NCI-H460 (cell line): ENCODE measurements around the gene PLEKHA5. TPM values are rescaled to one million over a fixed set of nuclear protein-coding genes. Genes with fewer than 3 reads are reported as not detected.
"Not testable (repeated sequence)": the region's sequence is repeated elsewhere in the genome, so short reads cannot be mapped to it uniquely, and the experiment has no call there.

ENCODE experiments used
- DNase-seq: peaks from one replicate; pipeline ENCODE4 v3.0.0-alpha.2; 2016; ENCODE audit warnings: low read depth; ENCODE audit errors: extremely low read depth
- total RNA-seq: library from RNA; depleted of rRNA; stranded (reverse); fragments of >200 nt; shearing (Covaris generic); gene quantifications from 2 replicates; pipeline ENCODE4 v1.2.3, GENCODE V29; 2014

Gene PLEKHA5
- total RNA-seq, 1 experiment from 2014 or later = 53.9 TPM

DNA sequence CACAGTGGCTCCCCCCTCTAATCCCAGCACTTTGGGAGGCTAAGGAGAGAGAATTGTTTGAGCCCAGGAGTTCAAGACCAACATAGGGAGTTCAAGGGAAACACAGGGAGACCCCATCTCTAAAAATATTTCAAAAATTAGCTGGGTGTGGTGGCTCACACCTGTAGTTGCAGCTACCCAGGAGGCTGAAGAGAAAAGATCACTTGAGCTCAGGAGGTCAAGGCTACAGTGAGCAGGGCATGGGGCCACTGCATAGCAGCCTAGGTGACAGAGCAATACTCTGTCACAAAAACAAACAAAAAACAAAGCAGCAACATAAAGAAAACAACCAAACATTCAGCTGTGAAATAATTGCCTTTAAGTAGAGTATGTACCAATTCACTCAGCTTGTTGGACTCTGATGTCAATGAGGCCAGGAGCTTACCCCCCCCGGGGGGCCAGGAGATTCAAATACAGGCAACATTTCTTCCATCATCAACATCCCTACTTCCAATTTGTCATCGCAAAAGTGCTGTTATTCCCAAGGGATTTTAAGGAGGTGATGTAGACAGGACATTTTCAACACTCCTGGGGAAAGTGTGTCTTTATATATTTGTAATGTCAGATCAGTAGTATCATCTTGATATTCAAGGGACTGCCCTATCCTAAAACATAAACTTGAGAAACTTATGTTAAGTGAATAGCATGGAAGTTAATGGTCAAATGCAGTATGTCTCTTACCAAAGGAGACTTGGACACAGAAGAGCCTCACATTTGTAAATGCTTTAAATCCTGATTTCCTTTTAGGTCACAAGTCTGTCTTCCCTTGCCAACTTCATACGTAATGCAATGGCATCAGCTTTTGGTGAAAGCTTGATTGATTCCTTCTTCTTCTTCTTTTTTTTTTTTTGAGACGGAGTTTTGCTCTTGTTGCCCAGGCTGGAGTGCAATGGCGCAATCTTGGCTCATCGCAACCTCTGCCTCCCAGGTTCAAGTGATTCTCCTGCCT, 269.1 kb downstream of the PLEKHA5 start:
- DNase-seq = no peak

GRCh38 chr12:19400649-19401285, 271.2 kb downstream of the PLEKHA5 start:
- not testable (repeated sequence) for DNase-seq

DNA sequence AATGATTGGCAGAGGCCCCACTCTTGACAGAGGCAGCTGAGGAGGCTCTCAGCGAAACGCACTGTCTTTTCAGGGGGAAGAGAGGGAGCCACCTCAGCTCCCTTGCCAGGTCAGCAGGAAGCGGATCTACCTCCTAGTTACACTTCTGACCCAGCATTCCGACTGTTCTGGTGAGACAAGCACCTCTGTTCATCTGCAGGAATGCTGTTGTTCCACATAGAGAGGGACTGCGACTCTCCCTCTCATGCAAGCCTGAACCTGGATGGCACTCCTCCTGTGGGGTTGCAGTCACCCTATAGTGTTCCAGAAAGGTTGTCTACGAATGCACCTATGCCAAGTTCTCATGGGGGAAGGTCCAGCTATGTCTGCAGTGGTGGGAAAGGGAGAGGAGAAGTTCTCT, 272.7 kb downstream of the PLEKHA5 start:
- no peak for DNase-seq

DNA sequence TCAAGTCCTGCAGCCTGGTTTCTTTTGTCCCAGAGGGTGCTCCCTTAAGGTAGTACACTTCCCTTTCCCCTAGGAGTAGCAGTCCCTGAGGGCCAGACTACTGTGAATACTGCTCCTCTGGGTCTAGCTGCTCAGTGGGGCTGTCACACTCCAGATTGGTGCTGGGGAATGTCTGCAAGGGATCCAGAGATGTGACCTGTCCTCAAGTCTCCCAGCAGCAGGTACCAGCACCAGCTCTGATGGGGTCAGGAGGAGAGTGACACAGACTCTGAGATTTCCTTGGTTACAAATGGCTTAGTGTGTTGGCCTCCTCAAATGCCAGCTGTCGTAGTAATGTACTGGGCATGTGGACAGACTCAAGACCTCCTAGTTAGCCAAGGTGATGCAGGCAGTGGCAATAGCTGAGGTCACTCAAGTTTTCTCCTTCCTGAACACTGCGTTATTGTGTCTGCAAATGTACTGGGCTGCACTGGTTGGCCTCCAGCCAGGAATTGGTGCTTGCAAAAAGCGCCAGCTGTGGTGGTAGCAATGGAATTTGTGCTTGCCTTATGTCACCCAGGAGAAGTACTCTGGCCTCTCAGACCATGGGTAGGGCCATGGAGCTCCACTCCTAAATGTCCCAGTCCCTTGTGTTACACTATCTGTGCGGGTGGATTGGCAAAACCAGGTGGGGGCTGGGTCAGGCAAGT, 273.4 kb downstream of the PLEKHA5 start:
- no peak for DNase-seq

DNA sequence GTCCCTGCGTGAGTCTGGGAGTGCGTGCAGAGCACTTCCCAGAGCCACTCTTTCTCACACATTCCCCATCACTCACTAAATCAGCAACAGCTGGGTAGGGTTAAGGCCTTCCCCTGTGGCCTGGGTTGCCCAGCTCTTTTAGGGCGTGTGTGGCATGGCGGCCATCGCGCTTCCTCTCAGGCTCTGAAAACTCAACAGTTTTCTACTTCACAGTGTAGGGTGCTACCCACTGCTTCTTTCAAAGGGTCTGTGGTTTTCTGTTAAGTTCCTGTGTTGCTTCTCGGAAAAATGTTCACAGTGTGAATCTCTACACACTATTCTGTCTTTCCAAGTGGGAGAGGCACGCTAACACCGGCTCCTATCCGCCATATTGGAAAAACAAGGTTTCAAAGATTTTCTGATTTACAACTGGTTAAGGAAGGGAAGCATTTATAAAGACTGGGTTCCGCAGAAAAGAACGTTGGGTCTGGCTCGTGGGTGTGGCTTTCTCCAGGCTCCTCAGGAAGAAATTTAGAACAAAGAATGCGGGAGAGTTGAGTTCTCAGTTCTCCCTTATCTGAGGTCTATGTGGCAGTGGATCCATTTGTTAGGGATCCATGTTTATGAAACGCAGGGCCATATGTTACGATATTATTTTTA, 274.8 kb downstream of the PLEKHA5 start:
- DNase-seq = no peak

DNA sequence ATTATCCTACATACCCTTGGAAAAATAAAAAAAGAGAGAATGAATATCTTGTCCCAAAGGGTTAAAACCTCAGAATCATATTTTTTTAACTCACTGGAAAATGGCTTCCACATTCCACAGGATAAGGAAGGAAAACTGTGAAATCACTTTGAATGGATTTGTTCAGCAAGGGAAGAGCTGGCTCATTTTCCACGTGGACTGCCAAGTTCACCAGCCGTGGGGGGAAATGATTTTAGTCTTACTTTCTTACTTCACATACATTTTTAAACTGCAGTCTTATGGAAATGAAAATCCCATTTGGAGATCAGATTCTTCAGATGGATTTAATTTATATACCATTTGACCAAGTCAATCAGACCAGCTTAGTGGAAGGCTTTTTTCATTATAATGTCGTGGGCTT, 279.8 kb downstream of the PLEKHA5 start:
- DNase-seq = no peak

GRCh38 chr12:19410211-19410610, 280.7 kb downstream of the PLEKHA5 start:
- no peak for DNase-seq

- DNase-seq = no peak
These were observed 281.2 kb downstream of the PLEKHA5 start for GRCh38 chr12:19410629-19411185.

GRCh38 chr12:19411234-19412204, 282.0 kb downstream of the PLEKHA5 start:
- no peak for DNase-seq

GRCh38 chr12:19412844-19413243, 283.3 kb downstream of the PLEKHA5 start:
- no peak for DNase-seq

GRCh38 chr12:19413582-19413981, 284.0 kb downstream of the PLEKHA5 start:
- DNase-seq = not testable (repeated sequence)

DNA sequence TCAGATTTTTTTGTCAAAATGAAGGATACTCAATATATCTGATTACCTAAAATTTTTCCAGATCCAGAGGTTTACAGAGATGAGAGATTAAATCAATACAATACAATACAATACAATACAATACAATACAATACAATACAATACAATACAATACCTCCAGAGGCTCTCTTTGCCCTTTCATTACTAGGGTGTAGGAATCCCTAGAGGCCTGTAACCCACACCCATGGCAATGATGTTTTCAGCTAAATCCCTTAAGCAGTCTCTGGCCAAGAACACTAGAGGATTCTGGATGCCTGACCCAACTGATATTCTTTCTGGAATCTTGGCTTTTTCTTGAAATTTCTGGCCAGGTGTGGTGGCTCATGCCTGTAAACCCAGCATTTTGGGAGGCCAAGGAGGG, 286.0 kb downstream of the PLEKHA5 start:
- no peak for DNase-seq

GRCh38 chr12:19419086-19419485, 289.6 kb downstream of the PLEKHA5 start:
- no peak for DNase-seq

- no peak for DNase-seq
These were observed 292.2 kb downstream of the PLEKHA5 start for GRCh38 chr12:19421503-19422282.

DNA sequence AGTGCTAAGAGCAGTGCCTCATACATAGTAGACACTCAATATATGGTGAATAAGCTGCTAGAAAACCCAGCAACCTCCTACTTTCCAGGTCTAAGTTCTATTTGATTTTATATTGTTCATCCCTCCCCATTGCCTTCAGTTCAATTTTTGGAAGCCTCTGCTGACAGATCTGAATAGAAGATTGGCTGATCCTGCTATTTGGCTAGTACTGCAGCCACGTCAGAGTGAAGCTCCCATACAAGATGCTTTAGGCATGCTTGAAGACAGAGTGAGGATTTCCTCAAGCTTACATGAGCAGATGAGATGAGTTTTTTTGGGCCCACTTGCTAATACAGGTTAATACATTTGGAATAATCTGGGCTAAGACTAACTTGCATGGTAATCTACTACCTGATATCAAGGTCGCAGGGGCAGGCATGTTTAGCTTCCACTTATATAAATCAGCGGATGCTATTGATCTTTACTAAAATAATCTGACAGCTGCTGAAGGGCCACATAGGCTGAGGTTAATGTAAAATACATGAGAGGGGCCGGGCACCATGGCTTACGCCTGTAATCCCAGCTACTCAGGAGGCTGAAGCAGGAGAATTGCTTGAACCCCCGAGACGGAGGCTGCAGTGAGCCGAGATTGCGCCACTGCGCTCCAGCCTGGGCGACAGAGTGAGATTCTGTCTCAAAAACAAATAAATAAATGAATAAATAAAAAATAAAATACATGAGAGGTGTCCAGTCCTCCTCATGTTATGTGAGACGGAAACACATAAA, 293.8 kb downstream of the PLEKHA5 start:
- DNase-seq = no peak
